GM12801 (cell line): ENCODE data around the gene ISG15.

Experiments
- CTCF ChIP-seq: IDR thresholded peaks from one replicate; pipeline ENCODE4 v1.5.1; 2011; ENCODE audit warnings: control low read depth; ENCODE audit not compliant: insufficient read length; ENCODE audit errors: extremely low read depth

The ISG15 gene

GRCh38 chr1:978835-979743, 34.2 kb upstream of the ISG15 start:
- no peak for TF ChIP-seq CTCF

GRCh38 chr1:979744-980072, 33.6 kb upstream of the ISG15 start:
- TF ChIP-seq CTCF, result no peak

- no peak for TF ChIP-seq CTCF
Measured at GRCh38 chr1:980137-980571, 33.1 kb upstream of the ISG15 start.

GRCh38 chr1:980602-981395, 32.5 kb upstream of the ISG15 start:
- TF ChIP-seq CTCF, result no peak

- no peak for TF ChIP-seq CTCF
Measured at GRCh38 chr1:981491-981954, 31.8 kb upstream of the ISG15 start.

GRCh38 chr1:981955-982558, 31.2 kb upstream of the ISG15 start, which contains the start of gene PERM1:
Gene PERM1, minus strand, starts transcription at chr1:982093. Its CDS starts 1,064 bp downstream, at chr1:981029.
- no peak for TF ChIP-seq CTCF
